ENCODE data around the gene STEAP1B.

The STEAP1B gene

GRCh38 chr7:22400936-22401553 lies 98.9 kb downstream of the STEAP1B start:
- DNase-seq (ENCODE audit: low read depth in 2 of 2) = no peak

DNA sequence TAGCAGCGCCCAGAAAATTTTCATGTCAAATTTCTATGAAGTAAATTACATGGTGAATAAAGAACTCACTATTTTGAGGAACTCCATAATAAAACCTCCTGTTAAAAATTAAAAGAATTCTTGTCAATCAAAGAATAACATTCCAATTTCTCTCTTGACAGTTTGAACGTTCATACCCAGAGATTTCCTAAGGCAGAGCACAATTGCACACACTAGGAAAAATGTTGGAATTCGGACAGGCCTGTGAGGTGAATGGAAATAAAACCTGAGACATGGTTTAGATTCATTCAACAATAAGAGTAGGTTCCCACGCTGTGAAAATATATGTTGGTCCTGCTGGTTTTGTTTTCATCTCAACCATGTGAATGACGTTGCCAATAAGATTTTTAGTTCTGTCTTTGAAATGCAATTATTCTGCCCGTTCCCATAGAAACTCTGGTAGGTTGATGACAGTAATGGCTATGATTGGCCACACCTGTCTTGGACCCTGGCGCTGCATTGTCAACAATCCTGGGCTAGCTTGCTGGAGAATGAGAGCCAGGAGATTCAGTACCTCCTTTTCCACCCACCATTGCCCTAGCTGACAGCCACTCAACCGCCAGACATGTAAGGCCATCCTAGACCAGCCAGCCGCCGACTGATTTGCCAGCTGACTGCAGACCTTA lies 99.7 kb downstream of the STEAP1B start:
- DNase-seq (ENCODE audit: low read depth in 2 of 2) = no peak

- DNase-seq (ENCODE audit: low read depth in 2 of 2) = no peak
These were observed 100.4 kb downstream of the STEAP1B start for GRCh38 chr7:22399546-22399945.

DNA sequence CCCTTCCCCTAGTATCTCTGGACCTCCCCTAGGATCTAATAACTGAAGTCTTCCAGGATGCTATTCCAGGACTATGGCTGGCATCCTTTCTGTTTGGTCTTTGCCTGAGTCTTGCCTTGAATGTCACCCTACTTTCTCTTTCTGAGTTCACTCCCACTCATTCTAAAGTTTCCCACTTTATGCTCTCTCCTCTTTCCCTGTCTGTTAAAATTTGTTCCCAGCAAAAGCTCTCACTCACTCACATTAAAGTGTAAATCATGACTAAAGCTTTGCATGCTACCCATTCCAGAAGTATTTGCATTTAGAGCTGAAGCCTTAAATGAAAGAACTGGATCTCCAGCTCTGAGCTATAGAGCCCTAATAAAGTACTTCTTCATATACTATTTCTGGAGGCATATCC lies 100.9 kb downstream of the STEAP1B start:
- no peak for DNase-seq (ENCODE audit: low read depth in 2 of 2)

DNA sequence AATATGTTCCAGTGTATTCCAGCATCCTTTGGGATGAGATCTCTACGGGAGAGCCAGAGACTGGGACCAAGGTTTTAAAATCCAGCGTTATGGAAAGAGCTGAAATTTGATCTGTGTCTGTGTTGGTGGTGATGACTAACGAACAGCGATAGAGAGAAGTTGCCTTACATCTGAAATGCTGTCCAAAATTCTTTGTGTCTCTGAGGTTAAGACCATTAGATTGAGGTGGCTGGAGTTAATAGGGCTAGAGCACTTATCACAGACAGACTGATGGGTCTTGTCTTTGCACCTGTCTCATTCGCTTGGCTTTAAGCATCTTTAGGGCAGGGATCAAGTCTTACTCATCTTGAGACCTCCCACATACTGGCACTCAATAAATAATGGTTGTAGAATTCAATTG lies 102.0 kb downstream of the STEAP1B start:
- DNase-seq (ENCODE audit: low read depth in 2 of 2) = no peak

GRCh38 chr7:22395222-22395621 lies 104.8 kb downstream of the STEAP1B start:
- DNase-seq (ENCODE audit: low read depth in 2 of 2) = no peak

GRCh38 chr7:22394739-22395138 lies 105.2 kb downstream of the STEAP1B start:
- no peak for DNase-seq (ENCODE audit: low read depth in 2 of 2)

DNA sequence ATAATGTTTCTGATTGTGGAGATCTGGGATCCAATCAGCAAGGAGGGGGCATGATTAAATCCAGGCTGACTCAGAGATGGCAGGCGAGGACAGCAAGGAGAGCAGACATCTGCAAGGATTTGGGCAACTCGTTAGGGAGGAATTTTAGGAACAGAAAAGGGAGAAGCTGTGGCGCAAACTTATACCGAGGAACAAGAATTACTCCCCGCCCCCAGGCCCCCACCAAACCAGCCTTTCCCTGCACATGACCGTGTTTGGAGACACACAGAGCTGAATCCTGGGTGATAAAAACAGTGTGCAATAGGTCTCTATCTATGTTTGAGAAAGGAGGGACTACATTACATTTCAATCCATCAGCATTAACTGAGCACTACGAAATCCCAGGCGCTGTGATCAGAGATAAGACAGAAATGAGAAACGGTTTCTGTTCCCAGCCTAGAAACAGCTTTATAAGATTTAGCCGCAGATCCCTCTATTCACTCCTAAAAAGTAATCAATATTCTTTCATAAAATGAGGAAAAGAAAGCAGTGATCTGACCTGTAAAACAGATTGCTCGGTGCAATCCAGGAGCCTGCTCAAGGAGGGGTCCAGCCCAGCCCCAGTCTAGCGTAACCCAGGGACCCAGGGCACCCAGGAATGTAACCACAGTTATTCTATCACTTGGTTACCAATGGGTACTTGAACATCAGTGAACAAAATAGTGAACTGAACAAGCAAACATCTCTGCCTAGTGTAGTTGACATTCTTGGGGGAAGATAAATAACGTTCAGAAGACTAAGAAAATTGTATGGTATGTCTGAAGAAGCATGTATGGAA lies 105.9 kb downstream of the STEAP1B start:
- no peak for DNase-seq (ENCODE audit: low read depth in 2 of 2)

GRCh38 chr7:22390516-22390915 lies 109.5 kb downstream of the STEAP1B start:
- DNase-seq (ENCODE audit: low read depth in 2 of 2) = no peak

DNA sequence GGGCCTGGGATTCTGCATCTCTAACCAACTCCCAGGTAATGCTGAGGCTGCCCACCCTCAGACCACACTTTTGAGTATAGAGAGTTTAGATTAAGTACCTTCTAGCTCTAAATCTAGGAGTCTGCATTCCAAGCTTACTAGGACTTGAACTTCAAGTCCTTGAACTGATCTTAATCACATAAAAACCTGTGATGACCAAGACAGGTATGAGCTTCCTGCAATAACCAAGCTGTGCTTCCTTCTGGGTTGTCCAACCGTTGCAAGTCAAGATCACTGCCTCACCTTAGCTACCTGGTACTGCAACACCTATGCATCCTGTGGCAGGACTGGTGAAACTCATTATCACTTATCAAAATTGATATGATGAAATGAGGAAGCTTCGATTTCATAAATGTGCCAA lies 110.1 kb downstream of the STEAP1B start:
- no peak for DNase-seq (ENCODE audit: low read depth in 2 of 2)

- no peak for DNase-seq (ENCODE audit: low read depth in 2 of 2)
These were observed 112.4 kb downstream of the STEAP1B start for GRCh38 chr7:22387583-22387982.

GRCh38 chr7:22386865-22387264 lies 113.1 kb downstream of the STEAP1B start:
- no peak for DNase-seq (ENCODE audit: low read depth in 2 of 2)

GRCh38 chr7:22386206-22386858 lies 113.7 kb downstream of the STEAP1B start:
- no peak for DNase-seq (ENCODE audit: low read depth in 2 of 2)

DNA sequence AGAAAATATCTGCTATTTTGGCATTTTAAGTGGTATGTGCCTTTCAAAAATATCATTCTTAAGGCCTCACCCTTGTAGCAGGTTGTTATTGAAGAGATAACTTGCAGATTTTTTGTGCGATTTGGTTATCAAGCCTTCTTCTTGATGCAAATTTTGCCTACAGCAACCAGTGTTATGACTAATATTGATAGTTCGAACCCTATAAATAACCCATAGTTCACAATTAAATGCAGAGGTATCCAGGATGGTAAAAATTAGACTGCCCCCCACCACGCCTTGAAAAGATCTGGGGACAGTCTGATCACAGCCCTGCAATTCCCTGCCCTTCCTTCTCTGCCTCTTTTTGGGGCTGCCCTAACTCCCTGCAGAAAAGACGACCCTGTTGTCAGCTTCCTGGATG lies 114.7 kb downstream of the STEAP1B start:
- DNase-seq (ENCODE audit: low read depth in 2 of 2) = no peak

DNA sequence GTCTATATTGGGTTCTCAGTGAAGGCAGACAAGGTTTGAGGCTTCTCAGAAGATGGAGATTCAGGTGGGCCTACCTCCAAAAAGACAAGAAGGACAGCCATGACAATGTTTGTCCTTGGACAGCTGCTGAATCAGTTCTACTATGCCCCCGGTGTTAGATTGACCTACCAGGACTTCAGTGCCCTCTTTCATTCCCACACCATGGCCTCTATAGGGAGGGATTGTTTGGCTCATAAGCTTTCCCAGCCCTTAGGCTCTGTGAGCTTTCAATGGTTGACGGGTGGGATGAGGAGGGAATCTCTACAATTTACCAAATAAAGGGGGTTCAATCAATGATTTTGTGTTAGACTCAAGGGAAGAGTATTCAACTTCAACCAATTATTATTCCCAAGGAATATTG lies 119.7 kb downstream of the STEAP1B start:
- no peak for DNase-seq (ENCODE audit: low read depth in 2 of 2)

DNA sequence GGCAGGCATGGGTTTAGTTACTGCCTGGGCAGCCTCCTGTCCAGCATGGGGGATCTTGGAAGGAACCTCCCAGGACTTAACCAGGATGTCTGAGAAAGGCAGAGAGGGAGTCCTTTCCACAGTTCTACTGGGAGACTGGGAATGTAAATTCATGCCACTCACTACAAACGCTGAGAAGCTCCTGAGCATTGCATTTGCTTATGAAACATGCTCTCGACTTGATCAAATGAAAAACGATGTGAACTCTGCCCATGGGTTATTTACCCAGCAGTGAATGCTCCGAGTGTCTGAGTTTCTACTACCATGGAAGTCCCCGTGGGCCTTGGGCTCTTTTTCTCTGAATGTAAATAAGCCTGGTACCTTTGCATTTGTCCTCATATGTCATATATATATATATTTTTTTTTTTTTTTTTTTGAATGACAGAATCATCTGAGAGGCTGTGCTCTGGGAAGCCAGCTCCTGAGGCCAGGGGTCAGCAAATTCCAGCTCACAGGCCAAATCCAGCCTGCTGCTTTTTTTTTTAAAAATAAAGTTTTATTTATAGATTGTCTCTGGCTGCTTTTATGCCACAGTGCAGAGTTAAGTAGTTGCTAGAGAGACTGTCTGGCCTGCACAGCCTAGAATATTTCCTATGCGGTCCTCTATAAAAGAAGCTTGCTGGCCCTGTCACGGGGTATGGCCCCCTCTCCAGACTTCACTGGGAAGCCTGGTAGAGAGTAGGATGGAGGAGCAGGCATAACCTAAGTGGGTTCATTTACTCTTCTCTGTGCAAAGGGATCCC lies 121.6 kb downstream of the STEAP1B start:
- DNase-seq (ENCODE audit: low read depth in 2 of 2) = no peak

DNA sequence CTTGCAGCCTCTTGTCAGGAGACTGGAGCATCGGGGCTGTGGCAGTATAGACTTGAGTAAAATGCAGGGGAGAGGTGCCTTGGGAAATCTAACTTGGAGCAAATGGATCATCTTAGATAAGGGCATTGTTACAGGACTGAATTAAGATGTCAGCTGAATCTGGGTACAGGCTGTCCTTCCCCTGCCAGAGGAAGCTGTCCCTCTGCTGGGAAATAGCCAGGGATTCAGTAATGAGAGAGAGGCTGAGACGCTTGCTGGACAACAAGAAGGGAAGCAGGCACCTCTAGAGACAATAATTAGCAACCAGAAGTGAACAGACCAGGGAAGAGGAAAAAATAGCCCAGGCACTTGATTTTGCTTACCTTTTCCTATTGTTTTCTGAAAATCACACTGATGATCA lies 122.3 kb downstream of the STEAP1B start:
- DNase-seq (ENCODE audit: low read depth in 2 of 2) = no peak

DNA sequence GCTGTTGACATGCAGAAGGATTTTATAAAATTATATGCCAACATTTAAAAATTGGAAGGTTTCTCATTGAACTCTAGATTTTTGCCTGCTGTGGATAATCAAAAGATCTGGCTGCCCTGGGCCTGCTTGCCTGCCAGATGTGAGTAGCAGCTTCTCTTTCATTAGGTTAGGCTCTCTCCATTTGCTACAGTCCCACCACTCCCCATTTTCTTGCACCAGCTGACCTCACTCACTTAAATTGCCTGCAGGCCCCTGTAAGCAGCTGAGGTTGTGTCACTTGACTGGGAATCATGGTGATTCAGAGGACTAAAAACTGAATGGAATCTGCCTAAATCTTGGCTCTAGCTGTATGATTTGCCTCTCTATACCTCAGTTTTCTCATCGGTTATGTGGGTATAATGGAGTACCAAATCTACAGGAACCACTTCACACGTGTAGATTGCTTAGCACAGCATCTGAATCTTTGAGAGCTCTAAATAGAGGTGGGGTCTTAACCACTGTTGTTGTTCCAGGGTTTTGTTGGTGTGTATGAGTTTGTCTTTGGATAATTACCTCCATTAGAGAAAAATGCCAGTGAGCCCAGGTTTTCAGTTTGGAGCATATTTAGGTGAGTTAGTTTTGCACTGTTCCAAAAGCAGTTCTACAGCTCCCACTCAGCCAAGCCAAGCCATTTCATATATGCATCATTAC lies 124.5 kb downstream of the STEAP1B start:
- DNase-seq (ENCODE audit: low read depth in 2 of 2) = no peak

DNA sequence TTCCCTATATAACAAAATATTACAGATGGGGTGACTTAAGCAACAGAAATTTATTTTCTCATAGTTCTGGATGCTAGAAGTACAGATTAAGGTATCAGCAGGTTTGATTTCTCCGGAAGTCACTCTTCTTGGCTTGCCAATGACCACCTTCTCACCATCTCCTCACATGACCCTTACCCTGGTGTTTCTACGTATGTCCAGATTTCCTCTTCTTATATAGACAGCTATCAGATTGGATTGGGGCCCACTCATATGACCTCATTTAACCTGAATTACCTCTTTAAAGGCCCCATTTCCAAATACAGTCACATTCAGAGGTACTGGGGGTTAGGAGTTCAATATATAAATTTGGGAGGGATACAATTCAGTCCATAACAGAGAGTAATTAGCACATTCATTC lies 126.1 kb downstream of the STEAP1B start:
- no peak for DNase-seq (ENCODE audit: low read depth in 2 of 2)

GRCh38 chr7:22373388-22373787 lies 126.6 kb downstream of the STEAP1B start:
- DNase-seq (ENCODE audit: low read depth in 2 of 2) = no peak

- DNase-seq (ENCODE audit: low read depth in 2 of 2) = no peak
These were observed 127.1 kb downstream of the STEAP1B start for GRCh38 chr7:22372863-22373262.
